Lower leg skin (tissue), 3 donors: ENCODE data around the gene NCAPD3.
"Not testable (repeated sequence)": the region's sequence is repeated elsewhere in the genome, so short reads cannot be mapped to it uniquely, and the experiment has no call there.

Experiments
- CTCF ChIP-seq, 3 donors: fragments of 450-650 bp; IDR thresholded peaks; one replicate each; pipeline ENCODE4 v1.5.1; 2016; ENCODE audit warnings: antibody characterized with exemption in 3 of 3, mild to moderate bottlenecking in 3 of 3, moderate library complexity in 2 of 3
- POLR2A ChIP-seq, 2 donors: fragments of 450-650 bp; IDR thresholded peaks; one replicate each; pipeline ENCODE4 v1.6.1; 2016 to 2017; ENCODE audit warnings: antibody characterized with exemption in 2 of 2, mild to moderate bottlenecking in 1 of 2, moderate library complexity in 1 of 2

GRCh38 chr11:134188092-134188491 is 35.7 kb downstream of the NCAPD3 start:
- TF ChIP-seq POLR2A, CTCF (IDR thresholded peaks at IDR 0.05): not testable (repeated sequence)
